ENCODE results near the gene SCGB3A2.

The SCGB3A2 gene

DNA sequence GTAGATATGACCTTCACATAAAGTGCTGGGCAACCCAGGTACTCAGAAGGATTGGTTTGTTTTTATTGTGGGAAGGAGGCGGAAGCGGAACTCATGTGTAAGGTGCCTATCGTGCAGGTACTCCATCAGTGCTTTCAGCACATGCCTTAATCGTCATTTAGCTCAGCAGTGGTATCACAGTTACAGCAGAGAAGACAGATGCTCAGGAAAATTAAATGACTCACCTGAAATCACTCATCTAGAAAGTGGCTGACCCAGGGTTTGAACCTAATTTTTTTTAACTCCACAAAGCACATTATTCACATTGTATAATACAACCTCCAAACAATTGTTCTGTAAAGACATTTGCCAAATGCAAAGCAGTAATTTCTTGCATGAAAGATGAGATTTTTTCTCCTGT, 25.6 kb downstream of the SCGB3A2 start:
- no peak for DNase-seq (ENCODE audit: low read depth)

DNA sequence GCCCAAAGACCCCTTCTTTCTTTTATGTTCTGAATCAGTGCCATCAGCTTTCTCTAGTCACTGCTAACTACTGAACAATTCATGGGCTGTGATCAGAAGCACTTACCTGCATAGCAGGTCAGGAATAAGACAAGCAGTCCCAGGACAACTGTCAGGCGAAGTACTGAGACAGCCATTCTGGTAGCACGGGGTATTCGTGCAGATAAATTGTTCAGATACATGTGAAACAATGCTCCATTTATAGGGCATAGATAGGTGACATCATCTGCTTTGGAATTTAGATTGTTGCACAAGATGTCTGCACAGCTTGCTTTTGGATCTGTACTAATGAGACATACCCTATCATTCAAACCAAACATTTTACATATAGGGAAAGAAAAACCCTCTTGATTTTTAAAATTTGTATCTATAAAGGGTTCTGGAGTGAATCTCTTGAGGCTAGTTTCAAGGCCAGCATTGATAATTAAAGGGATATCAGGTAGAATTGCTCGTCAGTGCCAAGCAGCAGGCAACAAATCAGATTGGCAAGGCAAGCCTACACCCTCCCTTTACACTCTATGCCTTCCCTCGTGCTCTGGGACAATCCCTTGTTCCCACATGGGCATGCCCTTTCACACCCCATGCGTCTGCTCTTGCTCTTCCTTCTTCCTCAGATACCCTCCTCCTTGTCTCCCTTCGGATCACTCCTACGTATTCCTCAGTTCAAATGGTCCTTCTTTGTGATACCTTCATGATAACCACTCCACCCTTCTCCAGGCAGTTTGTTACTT, 28.0 kb downstream of the SCGB3A2 start, which contains the start of gene C5orf46:
Gene C5orf46, minus strand, starts transcription at position 213 of the 770 bp plus-strand sequence. Its CDS starts 37 bp downstream, at position 176.
- DNase-seq (ENCODE audit: low read depth), result no peak

DNA sequence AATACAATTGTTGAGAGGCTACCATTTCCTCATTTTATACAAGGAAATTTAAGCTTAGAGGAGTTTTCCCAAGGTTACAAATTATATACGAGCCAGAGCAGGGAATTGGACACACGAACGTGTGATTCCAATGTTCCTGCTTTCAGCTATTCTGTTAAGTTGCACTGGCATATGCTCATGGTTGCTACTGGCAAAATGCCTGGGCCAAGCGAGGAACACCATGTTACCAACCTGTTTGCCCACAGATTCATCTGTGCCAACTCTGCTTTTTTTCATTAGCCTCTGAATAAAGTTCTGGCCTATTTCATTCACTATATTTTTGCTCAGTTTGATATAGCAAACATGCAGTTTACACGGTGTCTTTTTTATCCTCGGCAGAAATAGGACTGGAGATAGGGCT, 32.9 kb downstream of the SCGB3A2 start:
- DNase-seq (ENCODE audit: low read depth), result no peak

DNA sequence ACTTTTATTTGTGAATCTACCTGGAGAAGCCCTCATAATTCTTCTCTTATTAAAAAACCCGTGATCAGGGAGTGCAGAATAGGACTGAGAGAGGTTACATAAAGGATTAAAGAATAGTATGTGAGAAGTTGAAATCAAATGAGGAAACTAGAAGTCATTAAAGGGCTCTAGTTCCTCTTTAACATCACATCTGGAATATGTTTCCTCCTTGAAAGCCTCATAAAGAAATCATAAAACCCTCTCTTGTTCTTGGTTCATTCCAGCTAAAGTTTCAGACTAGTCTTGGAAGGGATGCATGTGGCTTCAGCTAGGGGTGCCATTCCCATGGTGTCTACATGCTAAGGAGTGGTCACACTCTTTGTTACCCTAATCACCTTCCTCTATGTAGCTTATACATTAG, 33.5 kb downstream of the SCGB3A2 start:
- no peak for DNase-seq (ENCODE audit: low read depth)

DNA sequence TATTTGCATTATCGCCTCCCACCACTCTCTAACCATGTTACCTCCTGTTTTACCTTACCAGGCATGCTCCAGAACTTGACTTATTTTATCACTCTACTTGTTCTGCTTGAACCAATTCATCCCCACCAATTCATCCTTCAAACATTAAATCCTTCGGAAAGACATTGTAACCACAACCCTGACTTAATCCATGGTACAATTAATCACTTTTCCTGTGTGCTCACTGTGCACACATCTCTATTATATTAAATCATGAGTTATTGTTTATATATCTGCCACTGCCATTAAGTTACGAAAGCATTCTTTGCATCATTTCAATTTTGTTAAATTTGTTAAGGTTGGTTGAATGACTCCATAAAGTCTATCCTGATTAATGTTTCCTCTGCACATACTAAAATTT, 35.3 kb downstream of the SCGB3A2 start:
- no peak for DNase-seq (ENCODE audit: low read depth)

DNA sequence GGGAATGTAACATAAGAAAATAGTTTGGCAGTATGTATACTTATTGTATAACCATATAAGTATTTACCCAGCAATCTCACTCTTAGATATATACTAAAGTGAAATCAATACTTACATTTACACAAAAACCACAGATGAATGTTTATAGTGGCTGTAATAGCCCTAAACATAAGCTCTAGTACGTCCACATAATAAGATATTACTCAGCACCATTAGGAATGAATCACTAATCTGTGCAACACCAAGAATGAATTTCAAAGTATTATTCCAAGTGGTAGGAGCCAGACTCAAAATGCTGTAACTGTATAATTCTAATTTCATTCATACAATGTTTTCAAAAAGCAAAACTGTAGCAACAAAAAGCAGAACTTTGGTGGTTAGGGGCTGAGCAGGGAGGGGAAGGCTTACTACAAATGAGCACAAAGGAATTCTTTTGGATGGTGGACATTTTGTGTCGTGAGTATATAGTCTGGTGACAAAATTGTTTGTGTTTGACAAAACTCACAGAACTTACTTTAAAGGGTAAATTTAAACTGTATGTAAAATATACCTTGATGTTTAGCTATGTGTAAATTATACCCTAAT, 39.7 kb downstream of the SCGB3A2 start:
- DNase-seq (ENCODE audit: low read depth), result no peak

DNA sequence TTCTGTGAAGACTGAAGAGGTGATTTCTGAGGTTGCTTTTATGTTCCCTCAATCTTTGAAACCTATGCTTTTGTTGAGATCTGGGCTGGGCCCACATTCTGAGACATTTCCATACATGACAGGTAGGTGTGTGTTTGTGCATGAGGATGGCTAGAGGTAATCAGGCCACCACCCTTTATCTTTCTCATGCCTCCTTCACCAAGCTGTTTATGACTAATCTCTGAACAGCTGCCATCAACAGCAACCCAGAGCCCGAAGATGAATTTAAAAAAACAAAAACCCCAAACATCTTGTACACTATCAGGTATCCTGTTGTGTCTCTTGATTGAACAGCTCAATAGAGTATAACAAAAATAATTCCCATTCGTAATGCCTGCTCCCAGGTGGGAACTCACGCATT, 40.4 kb downstream of the SCGB3A2 start:
- no peak for DNase-seq (ENCODE audit: low read depth)

DNA sequence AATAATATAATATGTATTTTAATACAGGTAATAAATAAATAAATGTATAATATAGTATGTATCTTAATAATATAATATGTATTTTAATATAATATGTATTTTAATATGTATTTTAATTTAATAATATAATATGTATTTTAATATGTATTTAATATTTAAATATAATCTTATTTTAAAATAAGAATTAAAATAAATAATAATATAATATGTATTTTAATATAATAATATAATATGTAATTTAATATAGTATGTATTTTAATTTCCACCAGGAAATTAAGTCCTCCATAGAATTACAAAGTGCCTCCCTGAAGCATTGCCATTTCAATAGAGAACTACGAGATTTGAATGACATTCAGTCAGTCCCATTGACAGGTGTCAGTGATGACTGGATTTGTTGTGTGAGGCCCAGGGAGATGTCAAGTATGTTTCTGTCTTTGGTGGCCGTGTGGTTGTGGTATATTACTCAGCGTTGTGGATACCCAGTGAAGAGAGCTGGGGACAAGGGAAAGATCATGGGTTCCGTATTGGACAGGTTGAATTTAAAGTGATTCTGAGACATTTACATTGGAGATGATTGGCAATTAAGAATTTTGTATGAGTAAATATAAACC, 42.0 kb downstream of the SCGB3A2 start:
- DNase-seq (ENCODE audit: low read depth), result no peak

DNA sequence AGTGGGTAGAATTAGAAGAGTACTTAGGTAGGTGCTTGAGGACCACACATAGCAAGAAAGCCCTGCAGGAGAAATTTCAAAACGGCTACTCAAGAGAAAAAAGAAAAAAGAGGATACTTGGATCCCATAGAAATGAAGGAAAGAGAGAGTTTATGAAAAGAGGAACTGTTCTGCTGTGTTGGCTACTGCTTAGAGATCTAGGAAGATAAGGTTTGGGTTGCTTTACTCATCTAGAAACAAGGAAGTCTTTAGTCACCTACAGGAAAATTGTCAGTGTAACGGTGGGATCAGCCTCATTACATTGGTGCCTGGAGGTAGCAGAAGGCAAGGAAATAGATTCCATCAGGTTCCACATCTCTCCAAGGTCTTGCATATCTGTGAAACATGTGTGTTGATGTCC, 42.6 kb downstream of the SCGB3A2 start:
- DNase-seq (ENCODE audit: low read depth), result no peak

DNA sequence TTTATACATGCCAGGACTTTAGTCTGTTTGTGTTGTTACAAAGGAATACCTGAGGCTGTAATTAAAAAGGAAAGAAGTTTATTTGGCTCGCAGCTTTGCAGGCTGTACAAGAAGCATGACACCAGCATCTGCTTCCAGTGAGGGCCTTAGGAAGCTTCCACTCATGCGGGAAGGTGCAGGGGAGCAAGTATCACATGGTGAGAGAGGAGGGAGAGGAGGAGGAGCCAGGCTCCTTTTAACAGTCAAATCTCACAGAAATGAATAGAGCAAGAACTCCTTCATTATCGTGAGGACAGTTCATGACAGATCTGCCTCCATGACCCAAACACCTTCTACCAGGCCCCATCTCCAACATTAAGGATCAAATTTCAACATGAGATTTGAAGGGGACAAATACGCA, 46.5 kb downstream of the SCGB3A2 start:
- DNase-seq (ENCODE audit: low read depth), result no peak

DNA sequence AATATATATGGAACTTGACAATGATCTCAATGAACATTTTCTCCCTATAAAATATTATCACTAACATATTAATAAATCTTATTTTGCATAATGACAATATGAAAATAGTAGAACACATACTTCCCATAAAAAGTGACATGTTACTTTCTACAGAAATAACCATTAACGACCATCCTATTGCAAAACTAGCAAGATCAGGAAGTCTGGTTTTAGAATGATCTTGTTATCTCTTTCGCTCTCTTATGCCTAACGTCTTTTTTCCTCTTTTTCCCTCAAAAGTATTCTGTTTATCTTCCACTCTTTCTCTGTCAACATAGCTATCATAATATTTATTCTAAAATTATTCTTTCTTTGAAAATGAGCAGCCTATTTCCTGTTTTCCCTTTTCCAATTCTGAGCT, 49.4 kb downstream of the SCGB3A2 start:
- DNase-seq (ENCODE audit: low read depth), result no peak

DNA sequence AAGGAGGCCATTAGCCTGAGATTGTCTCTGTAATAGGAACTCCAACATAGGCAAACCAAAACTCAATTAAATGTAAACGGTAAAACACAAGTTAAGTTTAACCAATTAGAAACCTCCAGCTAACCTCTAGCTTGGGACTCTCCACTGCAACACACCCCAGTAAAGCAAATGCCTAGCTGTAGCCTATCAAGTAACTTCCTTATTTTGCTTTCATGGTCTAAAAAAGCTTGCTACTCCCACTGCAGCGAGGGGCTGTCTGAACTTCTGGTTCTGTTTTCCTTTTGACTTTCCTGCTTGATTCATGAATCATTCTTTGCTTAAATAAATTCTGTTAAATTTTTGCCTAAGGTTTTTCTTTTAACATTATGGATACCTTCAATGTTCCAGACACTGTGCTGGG, 52.3 kb downstream of the SCGB3A2 start:
- DNase-seq (ENCODE audit: low read depth), result no peak

Data from activated T-helper 9 cell treated with anti-CD3 and anti-CD28 coated beads, Interleukin-2, amount 50 U/mL, for 16 hours (primary cell).